Nucleus accumbens (tissue), 56 donors: ENCODE data around the gene LMNTD2.

ENCODE experiments used
- DNase-seq, 56 donors: peaks; one replicate each; lab custom pipeline; 2025; lab: John Stamatoyannopoulos, UW

LMNTD2 gene

DNA sequence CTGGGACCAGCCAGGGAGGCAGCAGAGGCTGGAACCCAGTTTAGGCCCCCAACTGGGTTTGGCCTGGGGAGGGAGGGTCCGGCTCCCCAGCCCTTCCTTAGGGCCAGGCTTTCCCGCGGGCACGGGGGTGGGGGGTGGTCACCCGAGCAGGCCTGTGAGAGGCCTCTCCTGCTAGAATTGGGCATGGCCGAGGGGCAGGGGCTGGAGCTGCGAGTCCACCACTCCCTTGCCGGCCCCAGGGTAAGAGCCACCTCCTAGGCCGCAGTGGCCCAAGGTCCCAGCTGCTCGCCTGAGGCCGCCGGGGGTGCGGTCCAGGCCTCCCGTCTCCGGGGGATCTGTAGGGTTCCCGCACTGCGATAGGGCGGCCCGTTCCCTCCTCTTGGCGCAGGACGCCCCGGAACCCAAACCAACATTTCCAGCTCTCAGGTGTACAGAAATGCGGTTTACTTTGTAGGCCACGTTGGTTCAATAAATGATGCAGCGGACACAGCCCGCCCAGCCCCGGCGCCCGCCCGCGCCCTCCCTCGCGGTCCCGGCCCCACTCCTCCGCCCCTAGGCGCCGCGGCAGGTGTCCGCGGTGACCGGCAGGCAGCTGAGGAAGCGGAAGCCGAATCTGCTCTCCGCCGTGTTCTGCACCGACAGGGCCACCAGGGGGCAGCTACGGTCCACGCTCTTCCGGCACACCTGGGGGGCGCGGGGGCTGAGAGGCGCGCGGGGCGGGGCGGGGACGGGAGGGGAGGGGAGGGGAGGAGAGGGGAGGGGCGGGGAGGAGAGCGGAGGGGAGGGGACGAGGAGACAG is 5.9 kb downstream of the LMNTD2 start:
- DNase-seq = peak in 14 of 56 donors; percentile 10 to 66 (median 33)

DNA sequence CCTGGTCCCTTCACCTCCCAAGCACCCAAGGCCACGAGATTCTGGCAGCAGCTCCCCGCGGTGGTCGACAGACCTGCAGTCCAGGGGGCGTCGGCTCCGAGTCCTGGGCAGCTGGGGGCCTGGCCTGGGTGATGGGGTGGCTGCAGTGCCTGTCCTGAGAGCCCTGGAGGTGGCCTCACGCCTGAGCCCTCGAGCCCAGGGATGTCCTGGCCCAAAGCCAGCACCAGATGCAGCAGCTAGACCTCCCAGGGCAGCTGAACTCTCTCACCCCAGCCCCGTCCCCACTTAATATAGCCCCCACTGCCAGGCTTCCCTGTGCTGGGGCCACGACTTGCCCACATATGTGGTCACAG is 6.6 kb downstream of the LMNTD2 start:
- no peak for DNase-seq

DNA sequence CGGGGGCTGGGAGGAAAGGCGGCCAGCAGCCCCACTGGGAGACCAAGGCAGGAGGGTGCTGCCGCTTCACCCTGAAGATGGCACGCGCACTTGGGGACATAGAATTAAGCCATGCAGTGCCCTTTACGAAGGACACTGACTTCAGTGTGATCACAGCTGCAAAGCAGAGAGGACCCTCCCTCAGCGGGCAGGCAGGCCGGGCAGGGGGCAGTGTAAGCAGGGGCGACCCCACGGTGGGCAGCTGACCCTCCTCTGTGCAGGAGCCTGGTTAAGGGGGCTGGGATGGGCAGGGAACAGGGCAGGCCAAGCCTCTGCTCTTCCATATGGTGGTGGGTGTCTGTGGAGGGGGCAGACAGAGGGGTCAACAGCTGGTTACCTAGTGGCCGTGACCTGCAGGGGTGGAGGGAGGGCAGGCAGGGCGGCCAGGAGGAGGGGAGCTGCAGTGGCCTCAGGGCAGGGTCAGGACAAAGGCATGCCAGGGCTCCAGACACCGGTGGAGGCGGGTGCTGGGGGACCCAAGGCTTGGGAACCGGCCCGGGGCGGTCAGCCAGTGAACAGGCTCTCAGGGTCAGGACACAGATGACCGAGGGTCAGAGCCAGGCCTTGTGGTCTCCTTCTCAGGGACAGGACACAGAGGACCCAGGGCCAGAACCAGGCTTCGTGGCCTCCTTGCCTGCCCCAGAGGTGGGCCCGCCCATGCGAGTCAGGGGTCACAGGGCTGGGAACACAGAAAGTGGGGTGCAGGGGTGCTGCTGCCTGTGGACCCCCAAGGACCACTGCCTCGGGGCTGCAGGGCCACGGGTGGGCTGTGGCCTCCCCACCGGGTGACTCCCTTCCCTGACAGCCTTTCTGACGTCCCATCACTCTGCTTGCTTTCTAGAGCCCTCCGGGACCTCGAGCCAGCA is 7.2 kb downstream of the LMNTD2 start:
- DNase-seq = no peak

DNA sequence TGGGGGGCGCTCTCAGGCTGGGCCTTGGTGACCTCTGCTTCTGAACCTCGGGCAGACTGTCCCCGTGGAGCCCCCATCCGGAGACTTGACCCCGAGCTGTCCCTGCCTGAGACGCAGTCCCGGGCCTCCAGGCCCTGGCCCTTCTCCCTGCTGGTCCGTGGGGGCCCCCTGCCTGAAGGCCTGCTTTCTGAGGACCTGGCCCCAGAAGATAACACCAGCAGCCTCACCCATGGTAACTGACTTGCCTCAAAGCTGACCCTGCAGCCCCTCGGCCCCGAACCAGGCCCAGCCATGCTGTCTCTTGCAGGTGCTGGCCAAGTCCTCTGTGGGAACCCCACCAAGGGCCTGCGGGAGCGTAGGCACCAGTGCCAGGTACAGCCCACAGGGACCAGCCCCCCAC is 8.9 kb downstream of the LMNTD2 start:
- DNase-seq = no peak

DNA sequence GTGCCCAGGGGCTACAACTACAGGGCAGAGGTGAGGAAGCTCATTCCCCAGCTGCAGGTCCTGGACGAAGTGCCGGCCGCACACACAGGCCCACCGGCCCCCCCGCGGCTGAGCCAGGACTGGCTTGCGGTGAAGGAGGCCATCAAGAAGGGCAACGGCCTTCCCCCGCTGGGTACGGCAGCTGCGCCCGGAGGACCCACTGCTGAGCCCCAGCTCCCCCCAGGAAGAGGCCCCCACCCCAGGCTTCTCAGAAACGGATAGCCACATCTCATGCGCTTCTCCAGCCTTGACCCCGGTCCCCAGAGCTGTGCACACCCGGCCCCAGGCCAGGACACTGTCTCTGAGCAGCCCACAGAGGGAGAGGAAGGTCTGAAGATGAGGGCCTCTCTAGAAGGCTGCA is 9.4 kb downstream of the LMNTD2 start:
- DNase-seq = no peak

DNA sequence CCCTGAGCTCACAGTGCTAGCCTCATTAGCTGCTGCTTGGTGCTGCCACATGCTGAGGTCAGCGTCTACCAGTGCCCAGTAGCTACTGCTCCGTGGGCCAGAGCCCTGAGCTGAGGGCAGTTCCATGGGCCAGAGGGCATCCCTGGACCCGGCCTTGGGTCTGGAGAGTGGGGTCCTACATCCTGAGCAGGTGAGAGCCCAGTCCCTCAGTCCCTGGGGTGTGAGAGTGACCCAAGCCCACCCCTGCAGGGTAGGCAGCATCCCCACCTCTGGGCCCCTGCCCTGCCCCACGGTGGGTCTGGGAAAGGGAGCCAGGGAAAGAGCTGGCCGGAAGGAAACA is 9.8 kb downstream of the LMNTD2 start:
- no peak for DNase-seq

DNA sequence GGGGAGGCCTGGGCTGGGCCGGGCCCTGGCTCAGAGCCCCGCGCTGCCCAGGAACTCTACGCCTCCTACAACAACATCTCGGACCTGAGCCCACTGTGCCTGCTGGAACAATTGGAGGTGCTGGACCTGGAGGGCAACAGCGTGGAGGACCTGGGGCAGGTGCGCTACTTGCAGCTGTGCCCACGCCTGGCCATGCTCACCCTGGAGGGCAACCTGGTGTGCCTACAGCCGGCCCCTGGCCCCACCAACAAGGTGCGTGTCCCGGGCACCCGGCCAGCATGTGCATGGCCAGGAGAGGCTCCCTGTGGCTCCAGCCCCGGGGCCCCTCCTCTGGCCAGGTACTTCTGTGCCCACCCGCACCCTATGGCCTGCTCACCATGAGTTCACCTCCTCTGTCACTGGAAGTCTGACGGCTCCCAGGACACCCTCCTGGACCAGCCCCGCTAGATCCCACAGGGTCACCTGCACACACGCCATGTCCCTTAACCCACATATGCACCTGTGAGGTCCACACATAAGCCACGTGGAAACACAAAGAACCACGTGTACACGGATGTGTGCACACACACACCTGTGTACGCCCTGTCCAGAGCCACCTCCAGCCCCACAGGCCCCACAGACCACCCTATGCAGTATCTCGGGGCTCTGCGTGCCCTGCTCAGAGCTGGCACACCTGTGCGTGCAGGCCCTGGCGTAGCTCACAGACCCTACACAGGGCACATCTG is 10.4 kb downstream of the LMNTD2 start:
- DNase-seq = no peak

DNA sequence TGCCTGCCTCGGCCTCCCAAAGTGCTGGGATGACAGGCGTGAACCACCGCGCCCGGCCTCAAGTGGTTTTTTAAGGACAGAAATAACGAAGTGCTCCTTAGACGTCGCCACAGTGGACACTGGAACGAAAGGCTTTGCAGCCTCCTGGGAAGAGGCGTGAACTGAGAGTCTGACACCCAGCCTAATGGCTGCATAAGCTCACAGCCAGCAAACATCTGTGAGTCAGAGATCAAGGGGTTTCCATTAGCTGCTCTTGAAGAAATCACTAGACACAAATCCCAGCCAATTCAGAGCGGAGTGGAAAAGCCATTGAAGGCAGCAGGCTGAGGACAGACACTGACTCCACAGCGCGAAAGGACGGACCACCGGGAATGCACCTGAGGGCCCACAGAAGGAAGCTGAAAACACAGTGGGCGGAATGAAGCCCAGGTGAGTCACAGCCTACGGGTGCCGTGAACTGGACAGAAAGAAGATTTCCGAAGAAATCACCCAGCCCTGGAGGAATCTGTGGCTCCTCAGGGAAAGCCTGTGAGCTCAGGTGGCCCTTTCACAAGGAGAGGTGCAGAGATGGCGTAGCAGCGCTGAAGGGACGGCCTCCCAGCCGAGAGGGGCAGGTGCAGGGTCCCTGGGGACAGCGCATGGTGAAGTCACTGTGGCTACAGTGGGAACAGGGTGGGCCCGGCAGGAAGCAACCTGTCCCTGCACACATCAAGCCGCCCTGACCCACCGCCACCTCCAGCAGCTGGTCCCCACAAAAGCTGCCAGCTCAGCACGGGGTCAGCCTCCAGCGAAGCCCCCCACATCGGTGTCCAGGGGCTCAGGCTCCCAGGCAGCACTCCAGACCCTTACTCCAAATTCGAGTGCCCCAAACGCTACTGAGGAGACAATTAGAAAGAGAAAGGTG is 11.6 kb downstream of the LMNTD2 start:
- no peak for DNase-seq

DNA sequence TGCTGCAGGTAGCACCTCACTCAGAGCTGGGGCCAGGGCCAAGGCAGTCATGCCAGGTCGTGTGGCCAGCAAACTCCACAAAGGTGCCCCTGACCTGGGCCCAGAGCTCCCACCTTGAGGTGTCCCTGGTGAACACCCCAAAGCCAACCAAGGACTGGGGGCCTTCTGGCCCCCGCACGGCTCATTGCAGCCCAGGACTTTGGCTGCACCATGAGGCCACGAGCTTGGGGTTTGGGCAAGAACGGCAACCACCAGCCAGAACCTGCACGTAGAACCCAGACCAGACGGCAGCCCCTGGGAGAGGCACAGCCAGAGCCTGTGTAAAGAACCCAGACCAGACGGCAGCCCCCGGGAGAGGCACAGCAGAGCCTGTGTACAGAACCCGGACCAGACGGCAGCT is 15.4 kb downstream of the LMNTD2 start:
- DNase-seq = no peak

DNA sequence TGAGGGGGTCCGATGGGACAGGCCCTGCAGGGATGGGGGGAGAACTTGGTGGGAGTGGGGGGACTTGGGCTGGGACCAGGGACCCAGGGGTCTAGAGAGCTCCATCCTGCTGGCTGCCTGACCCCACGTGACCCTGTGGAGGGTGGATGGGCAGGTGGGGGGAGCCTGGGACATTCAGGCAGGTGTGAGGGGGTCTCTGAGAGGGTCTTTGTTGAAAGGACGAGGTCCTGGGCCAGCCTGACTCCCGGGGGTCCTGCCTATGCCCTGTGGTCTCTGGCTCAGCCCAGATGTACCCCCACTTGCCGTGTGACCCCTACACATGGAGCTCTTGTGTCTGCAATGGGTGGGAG is 15.7 kb downstream of the LMNTD2 start:
- no peak for DNase-seq

DNA sequence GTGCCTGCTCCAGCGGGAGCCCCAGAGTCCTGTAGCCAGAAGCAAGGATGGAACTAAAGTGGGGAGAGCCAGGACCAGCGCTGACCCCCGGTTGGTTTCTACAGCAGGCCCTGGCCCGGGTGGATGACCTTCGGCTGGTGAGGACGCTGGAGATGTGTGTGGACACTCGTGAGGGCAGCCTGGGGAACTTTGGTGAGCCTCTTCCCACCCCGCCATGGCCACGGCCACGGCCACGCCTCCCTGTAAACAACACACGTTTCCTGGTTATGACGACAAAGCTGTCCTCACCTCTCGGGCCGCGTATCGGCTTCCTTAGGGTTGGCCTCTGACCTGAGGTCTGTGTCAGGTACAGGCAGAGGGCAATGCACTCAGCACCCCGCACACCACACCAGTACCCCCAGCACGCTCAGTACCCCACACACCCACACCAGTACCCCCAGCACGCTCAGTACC is 19.1 kb downstream of the LMNTD2 start:
- no peak for DNase-seq

DNA sequence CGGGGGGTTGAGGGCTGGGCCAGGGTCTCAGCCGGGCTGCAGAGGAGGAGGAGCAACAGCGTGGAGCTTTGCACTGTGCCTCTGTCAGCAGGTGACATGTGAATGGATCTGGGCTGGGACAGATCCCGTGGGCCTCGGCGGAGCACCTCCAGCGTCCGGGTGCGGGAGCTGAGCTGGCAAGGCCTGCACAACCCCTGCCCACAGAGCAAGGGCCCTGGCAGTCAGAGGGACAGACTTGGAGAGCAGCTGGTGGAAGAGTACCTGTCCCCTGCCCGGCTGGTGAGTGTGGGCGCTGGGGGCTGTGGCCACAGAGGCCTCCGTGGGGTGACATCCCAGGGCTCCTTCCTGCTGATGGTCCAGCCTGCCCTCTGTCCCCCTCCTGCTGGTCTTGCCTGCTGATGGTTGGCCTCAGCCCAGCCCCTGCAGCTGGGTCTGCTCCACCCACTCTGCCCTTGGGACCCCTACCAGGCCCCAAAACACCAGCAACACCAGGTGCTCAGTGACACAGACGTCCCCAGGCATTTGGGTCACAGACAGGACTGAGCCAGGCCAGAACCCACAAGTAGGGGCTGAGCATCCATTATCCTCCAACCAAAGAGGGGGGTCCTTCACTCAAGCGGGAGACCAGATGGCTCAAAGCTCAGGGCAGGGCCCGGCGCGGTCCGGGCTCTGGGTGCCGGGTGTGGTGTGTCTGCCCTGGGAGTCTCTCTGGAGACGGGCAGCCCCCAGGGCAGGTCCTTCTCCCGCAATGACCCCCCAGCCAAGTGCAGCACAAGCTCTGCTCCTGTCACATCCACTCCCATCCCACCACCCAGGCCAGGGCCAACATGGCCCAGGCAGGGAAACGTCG is 19.7 kb downstream of the LMNTD2 start:
- no peak for DNase-seq

DNA sequence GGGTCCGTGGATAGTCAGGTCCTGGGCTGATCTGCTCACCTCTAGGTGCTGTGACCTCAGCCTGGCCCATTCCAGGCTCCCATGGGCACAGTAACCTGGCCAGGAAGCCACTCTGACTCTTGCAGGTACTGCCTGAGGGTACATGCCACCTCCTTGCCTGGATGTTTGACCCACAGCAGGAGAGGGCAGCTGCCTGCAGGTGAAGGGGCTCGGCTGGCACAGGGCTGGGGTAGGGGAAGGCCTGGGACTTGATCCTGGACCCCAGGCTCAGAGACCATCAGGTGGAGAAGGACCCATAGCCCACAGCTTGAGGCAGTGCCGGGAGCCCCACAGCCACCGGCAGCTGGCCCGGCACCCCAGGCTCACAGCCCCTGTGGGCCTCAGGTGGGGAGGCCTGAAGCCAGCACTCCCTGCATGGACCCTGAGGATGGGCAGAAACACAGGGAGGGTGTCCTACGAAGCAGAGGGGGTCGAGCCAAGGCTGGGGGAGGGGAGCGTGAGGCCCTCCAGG is 20.5 kb downstream of the LMNTD2 start:
- DNase-seq = no peak

DNA sequence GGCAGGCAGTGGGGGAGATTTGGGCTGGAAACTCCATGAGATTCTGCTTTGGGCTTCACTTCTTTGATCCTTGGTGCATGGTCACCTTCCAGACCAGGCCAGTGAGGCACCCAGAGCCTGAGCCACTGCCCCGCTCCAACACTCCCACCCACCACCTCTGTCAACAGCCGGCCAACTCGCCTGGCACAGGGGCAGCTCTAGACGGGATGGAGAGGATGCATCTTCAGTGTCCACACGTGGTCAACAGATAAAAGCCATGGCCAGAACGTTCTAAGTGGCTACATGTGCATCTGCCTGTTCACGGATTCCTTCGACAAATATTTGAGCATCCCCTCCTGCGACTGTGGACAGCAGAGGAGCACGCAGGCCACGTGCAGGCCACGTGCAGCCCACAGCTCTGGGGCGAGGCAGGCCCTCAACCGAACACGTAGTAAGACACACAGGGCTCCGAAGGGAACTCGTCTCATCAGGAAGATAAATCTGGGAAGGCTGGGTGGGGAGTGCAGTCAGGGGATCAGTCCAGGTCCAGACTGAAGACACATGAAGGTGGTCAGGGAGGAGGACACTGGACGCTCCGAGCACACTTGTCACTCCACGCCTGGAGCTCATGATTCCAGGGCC is 22.0 kb downstream of the LMNTD2 start:
- no peak for DNase-seq

DNA sequence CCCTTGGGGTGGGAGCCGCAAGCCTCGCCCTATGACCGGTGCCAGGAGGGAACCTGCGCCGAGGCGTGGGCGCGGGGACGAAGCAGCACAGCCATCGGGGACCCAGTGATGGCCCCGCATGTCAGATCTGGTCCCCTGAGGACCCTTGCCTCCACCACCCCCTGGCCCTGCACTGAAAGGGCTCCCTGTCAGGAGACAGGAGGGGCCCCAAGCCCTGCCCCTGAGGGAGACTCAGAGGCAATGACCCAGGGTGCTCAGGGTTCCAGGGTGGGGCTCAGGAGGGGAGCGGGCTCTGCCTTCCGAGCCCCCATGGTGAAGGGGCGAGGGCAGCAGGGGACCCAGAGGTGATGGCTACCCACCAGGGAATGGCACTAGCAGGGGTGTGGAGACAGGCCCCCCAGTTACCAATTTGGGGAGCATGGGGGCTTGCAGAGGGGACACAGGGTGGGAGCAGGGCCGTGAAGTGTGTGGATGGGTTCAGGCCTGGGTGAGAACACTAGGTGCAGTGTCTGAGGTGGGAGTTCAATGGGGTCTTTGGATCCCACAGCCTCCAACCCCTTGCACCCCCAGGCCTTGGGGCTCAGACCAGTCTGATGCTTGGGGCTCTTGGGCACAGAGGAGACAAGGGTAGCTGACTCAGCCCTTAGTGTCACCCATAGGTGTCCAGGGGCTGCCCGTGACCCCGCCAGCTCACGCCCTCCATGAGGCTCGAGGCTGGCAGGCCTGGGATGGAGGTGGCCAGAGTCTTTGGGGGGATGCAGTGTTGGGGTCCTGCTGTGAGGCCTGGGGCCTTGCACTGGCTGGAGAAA is 22.7 kb downstream of the LMNTD2 start:
- peak in 1 of 56 donors; percentile 67 for DNase-seq

DNA sequence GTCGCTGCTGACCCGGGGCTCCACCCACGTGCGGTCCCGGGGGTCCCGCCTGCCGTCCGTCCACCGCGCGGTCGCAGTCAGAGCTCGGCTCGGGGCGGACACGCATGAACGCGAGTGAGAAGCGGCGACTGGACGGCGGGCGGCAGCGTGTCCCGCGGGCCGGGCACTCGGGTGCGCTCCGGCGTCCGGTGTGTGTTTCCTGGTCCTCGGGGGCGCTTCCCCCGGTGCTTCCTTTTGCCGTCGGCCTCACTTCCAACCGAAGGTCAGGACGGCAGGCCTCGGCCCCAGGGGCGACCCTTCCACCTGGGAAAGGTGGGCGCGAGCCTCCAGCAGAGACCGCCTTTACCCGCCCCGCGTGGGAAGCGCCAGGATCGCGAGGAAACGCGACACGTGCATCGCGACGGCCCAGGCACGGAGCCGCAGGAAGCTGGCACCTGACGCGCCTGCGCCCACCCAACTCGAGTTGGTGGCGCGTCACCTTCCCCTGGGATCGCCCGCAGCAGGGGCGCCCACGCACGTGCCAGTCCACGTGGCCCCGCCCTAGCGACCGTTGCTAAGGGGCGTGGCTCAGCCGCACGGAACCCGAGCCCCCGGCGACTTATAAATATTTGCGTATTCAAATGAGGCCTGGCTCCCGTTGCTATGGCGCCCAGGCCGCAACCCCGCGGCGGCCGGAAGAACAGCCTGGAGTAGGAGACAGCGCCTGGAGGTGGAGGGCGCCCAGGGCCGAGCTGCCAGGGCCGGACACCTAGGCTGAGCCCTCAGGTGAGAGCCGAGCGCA is 23.5 kb downstream of the LMNTD2 start, which contains the start of gene LRRC56:
TSS of gene LRRC56 (plus strand) at position 687 of the 781 bp plus-strand sequence. CDS start 3,158 bp downstream, outside the sequence.
- DNase-seq = peak in 40 of 56 donors; percentile 14 to 86 (median 55)
